ENCODE measurements around the gene PRR36. TPM values are rescaled to one million over a fixed set of nuclear protein-coding genes. Genes with fewer than 3 reads are reported as not detected.

Gene PRR36
- total RNA-seq, 1 donor from 2014 or later, result 0.07 TPM

- Histone ChIP-seq H3K79me2 (ENCODE audit: low read depth) (no peaks in the 10 kb centered on the region), H3K36me3 (no peaks in the 10 kb centered on the region), H3F3A (ENCODE audit: low read depth) (peaks cover 5% of the 10 kb centered on the region), H3K9me3 (ENCODE audit: low read depth) (no peaks in the 10 kb centered on the region), H3K27ac (no peak overlapping the region), H3K4me3 (no peak overlapping the region), H3K4me1 (no peaks in the 10 kb centered on the region), H4K20me1 (ENCODE audit: low read depth) (no peaks in the 10 kb centered on the region), H2AFZ (replicated peaks) (no peak overlapping the region), H3K27me3 (peaks cover 52% of the 10 kb centered on the region), H3K4me2 (no peak overlapping the region), H3K9ac (no peak overlapping the region)
- Mint-ChIP-seq H3K27ac (peak overlapping the region; percentile 47), H3K9me3 (no peaks in the 10 kb centered on the region), H3K4me1 (peaks cover 4% of the 10 kb centered on the region), H3K27me3 (ENCODE audit: insufficient read depth, low read depth) (peaks cover 8% of the 10 kb centered on the region), H3K36me3 (no peaks in the 10 kb centered on the region), H3K4me3 (peak overlapping the region; percentile 21)
- no peak for DNase-seq (ENCODE audit: low spot score)
- no peak for TF ChIP-seq CTCF (IDR thresholded peaks at IDR 0.05)
- TF ChIP-seq EZH2phosphoT487 (IDR thresholded peaks at IDR 0.05), result no peak
- no peak for TF ChIP-seq EZH2 (IDR thresholded peaks at IDR 0.05)
Observed at GRCh38 chr19:7823686-7824301, 50.4 kb downstream of the PRR36 start.

- Mint-ChIP-seq H3K27ac (no peak overlapping the region), H3K4me1 (peaks cover 4% of the 10 kb centered on the region), H3K36me3 (no peaks in the 10 kb centered on the region), H3K27me3 (ENCODE audit: insufficient read depth, low read depth) (peaks cover 8% of the 10 kb centered on the region), H3K9me3 (no peaks in the 10 kb centered on the region), H3K4me3 (no peak overlapping the region)
- Histone ChIP-seq H3K9me3 (ENCODE audit: low read depth) (no peaks in the 10 kb centered on the region), H3K27me3 (peaks cover 44% of the 10 kb centered on the region), H2AFZ (replicated peaks) (no peak overlapping the region), H3K4me3 (no peak overlapping the region), H3K27ac (no peak overlapping the region), H3F3A (ENCODE audit: low read depth) (peaks cover 5% of the 10 kb centered on the region), H3K4me2 (no peak overlapping the region), H3K36me3 (no peaks in the 10 kb centered on the region), H3K9ac (no peak overlapping the region), H4K20me1 (ENCODE audit: low read depth) (no peaks in the 10 kb centered on the region), H3K79me2 (ENCODE audit: low read depth) (no peaks in the 10 kb centered on the region), H3K4me1 (no peaks in the 10 kb centered on the region)
- no peak for TF ChIP-seq EZH2 (IDR thresholded peaks at IDR 0.05)
- no peak for TF ChIP-seq CTCF (IDR thresholded peaks at IDR 0.05)
- no peak for TF ChIP-seq EZH2phosphoT487 (IDR thresholded peaks at IDR 0.05)
- no peak for DNase-seq (ENCODE audit: low spot score)
Observed at GRCh38 chr19:7822910-7823515, 51.2 kb downstream of the PRR36 start.

GRCh38 chr19:7820588-7820987 is 53.6 kb downstream of the PRR36 start:
- Histone ChIP-seq H3K9me3 (ENCODE audit: low read depth) (no peaks in the 10 kb centered on the region), H3K27ac (no peak overlapping the region), H3K4me2 (no peak overlapping the region), H3K9ac (no peak overlapping the region), H3K36me3 (no peaks in the 10 kb centered on the region), H3K4me1 (no peaks in the 10 kb centered on the region), H2AFZ (replicated peaks) (no peak overlapping the region), H3K27me3 (peaks cover 36% of the 10 kb centered on the region), H3F3A (ENCODE audit: low read depth) (peaks cover 5% of the 10 kb centered on the region), H3K4me3 (no peak overlapping the region), H3K79me2 (ENCODE audit: low read depth) (no peaks in the 10 kb centered on the region), H4K20me1 (ENCODE audit: low read depth) (no peaks in the 10 kb centered on the region)
- Mint-ChIP-seq H3K27me3 (ENCODE audit: insufficient read depth, low read depth) (peaks cover 13% of the 10 kb centered on the region), H3K4me1 (peaks cover 4% of the 10 kb centered on the region), H3K27ac (no peak overlapping the region), H3K36me3 (no peaks in the 10 kb centered on the region), H3K9me3 (peaks cover 3% of the 10 kb centered on the region), H3K4me3 (no peak overlapping the region)
- TF ChIP-seq EZH2 (IDR thresholded peaks at IDR 0.05) (no peak), CTCF (IDR thresholded peaks at IDR 0.05) (no peak), EZH2phosphoT487 (IDR thresholded peaks at IDR 0.05) (no peak)
- no peak for DNase-seq (ENCODE audit: low spot score)

All from neural progenitor cell (in vitro differentiated cells).